Lower lobe of right lung (tissue), 2 donors: ENCODE data around the gene DNAJC9. TPM values are rescaled to one million over a fixed set of nuclear protein-coding genes. Genes with fewer than 3 reads are reported as not detected.

Source experiments
- ATAC-seq, 2 donors: fragments of 200-7000 bp; cut with Tn5 transposase; one replicate each; pipeline ENCODE4 v1.9.1; 2020 to 2022; ENCODE audit warnings: mild to moderate bottlenecking in 2 of 2, moderate library complexity in 2 of 2
- DNase-seq: peaks from one replicate; pipeline ENCODE4 v3.0.0-alpha.2; 2020
- H3K27ac ChIP-seq: fragments of 200-600 bp; one replicate; pipeline ENCODE4 v1.8.0; 2022
- H3K27me3 ChIP-seq: fragments of 200-600 bp; one replicate; pipeline ENCODE4 v1.8.0; 2022; ENCODE audit warnings: low read depth
- H3K36me3 ChIP-seq: fragments of 200-600 bp; one replicate; pipeline ENCODE4 v1.8.0; 2022; ENCODE audit warnings: mild to moderate bottlenecking
- H3K4me1 ChIP-seq: fragments of 200-600 bp; one replicate; pipeline ENCODE4 v1.8.0; 2022
- H3K4me3 ChIP-seq: fragments of 200-600 bp; one replicate; pipeline ENCODE4 v1.8.0; 2022; ENCODE audit warnings: mild to moderate bottlenecking
- H3K9me3 ChIP-seq: fragments of 200-600 bp; one replicate; pipeline ENCODE4 v1.8.0; 2022
- intact Hi-C: fragments of 100-400 bp; cut with DNase I; formaldehyde crosslinking; loops from one replicate; pipeline ENCODE4 v1.11.0; 2022
- total RNA-seq: library from RNA; stranded (reverse); fragmentation: NEBNext Ultra II Directional; extraction: Animal tissue kit (Norgen Biotek cat#: 25700); gene quantifications from one replicate; pipeline ENCODE4 v1.2.1, GENCODE V29; 2021
- TF ChIP-seq, protein P1 (sequence below): fragments of 200-600 bp; IDR thresholded peaks from one replicate; pipeline ENCODE4 v1.8.0; 2022; ENCODE audit warnings: antibody characterized with exemption, mild to moderate bottlenecking
- donor health status: DM: no; HTN: yes; CAD: no; lungs with severe emphysema.

The DNAJC9 gene
- total RNA-seq, 1 donor from 2014 or later, result 13.9 TPM

DNA sequence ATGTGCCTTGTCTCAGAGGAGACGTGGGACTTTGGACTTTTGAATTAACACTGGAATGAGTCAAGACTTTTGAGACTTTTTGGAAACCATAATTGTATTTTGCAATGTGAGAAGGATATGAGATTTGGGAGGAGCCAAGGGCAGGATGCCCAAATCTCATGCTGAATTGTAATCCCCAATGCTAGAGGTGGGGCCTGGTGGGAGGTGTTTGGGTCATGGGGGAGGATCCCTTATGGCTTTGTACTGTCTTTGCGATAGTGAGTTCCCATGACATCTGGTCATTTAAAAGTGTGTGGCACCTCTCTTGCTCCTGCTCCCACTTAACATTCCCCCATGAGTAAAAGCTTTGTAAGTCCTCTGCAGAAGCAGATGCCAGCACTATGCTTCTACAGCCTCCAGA is 39.2 kb downstream of the DNAJC9 start:
- intact Hi-C loops, result no loop called here
- DNase-seq (no peak), ATAC-seq (no peak)
- no peaks in the 10 kb centered on the region for H3K9me3 ChIP-seq
- TF ChIP-seq, protein P1, sequence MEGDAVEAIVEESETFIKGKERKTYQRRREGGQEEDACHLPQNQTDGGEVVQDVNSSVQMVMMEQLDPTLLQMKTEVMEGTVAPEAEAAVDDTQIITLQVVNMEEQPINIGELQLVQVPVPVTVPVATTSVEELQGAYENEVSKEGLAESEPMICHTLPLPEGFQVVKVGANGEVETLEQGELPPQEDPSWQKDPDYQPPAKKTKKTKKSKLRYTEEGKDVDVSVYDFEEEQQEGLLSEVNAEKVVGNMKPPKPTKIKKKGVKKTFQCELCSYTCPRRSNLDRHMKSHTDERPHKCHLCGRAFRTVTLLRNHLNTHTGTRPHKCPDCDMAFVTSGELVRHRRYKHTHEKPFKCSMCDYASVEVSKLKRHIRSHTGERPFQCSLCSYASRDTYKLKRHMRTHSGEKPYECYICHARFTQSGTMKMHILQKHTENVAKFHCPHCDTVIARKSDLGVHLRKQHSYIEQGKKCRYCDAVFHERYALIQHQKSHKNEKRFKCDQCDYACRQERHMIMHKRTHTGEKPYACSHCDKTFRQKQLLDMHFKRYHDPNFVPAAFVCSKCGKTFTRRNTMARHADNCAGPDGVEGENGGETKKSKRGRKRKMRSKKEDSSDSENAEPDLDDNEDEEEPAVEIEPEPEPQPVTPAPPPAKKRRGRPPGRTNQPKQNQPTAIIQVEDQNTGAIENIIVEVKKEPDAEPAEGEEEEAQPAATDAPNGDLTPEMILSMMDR, result no peak
- no peaks in the 10 kb centered on the region for H3K4me1 ChIP-seq
- H3K36me3 ChIP-seq, result peaks cover 16% of the 10 kb centered on the region
- no peak overlapping the region for H3K27ac ChIP-seq
- no peaks in the 10 kb centered on the region for H3K27me3 ChIP-seq
- no peak overlapping the region for H3K4me3 ChIP-seq

DNA sequence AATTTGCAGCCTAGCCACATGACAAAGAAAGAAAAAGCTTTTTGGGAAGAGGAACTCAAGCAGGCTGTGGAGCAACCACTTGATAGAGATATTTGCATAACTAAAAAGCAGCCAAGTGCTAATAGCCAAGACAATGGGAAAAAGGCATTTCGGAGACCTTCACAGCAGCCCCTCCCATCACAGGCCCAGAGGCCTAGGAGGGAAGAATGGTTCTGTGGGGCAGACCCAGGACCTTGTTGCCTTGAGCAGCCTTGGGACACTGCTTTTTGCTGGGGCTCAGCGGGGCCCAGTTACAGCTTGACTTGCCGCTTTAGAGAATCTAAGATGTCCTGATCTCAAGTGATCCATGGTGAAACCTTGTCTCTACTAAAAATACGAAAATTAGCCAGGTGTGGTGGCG is 40.7 kb downstream of the DNAJC9 start:
- TF ChIP-seq, protein P1, result no peak

DNA sequence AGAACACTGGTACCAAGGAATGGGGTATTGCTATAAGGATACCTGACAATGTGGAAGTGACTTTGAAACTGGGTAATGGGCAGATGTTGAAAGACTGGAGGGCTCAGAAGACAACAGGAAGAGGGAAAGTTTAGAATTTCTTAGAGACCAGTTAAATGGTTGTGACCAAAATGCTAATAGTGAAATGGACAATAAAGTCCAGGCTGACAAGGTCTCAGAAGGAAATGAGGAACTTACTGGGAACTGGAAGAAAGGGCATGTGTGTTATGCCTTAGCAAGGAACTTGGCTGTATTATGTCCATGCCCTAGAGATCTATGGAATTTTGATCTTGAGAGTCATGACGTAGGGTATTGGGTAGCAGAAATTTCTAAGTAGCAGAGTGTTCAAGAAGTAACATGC is 41.2 kb downstream of the DNAJC9 start:
- TF ChIP-seq, protein P1, result no peak
- Histone ChIP-seq H3K36me3 (peaks cover 15% of the 10 kb centered on the region), H3K4me1 (no peaks in the 10 kb centered on the region), H3K9me3 (no peaks in the 10 kb centered on the region), H3K4me3 (no peak overlapping the region), H3K27ac (no peak overlapping the region), H3K27me3 (no peaks in the 10 kb centered on the region)
- no peak for DNase-seq
- intact Hi-C loops, result no loop called here
- ATAC-seq, result peak; percentile 46 to 51

More for the DNA sequence above, 40.7 kb downstream of the DNAJC9 start:
- no peaks in the 10 kb centered on the region for H3K27me3 ChIP-seq
- H3K9me3 ChIP-seq, result no peaks in the 10 kb centered on the region
- H3K27ac ChIP-seq, result no peak overlapping the region
- peaks cover 16% of the 10 kb centered on the region for H3K36me3 ChIP-seq
- H3K4me3 ChIP-seq, result no peak overlapping the region
- H3K4me1 ChIP-seq, result no peaks in the 10 kb centered on the region
- ATAC-seq (no peak), DNase-seq (no peak)
- intact Hi-C loops, result no loop called here

GRCh38 chr10:73205081-73205480 is 42.0 kb downstream of the DNAJC9 start:
- H3K4me3 ChIP-seq, result no peak overlapping the region
- no peak overlapping the region for H3K27ac ChIP-seq
- ATAC-seq (no peak), DNase-seq (no peak)
- H3K36me3 ChIP-seq, result peaks cover 12% of the 10 kb centered on the region
- intact Hi-C loops, result no loop called here
- H3K27me3 ChIP-seq, result no peaks in the 10 kb centered on the region
- no peaks in the 10 kb centered on the region for H3K9me3 ChIP-seq
- TF ChIP-seq, protein P1, result no peak
- no peaks in the 10 kb centered on the region for H3K4me1 ChIP-seq

Other genes starting within 250 kb of the DNAJC9 start
- 59.9 TPM for gene P4HA1, start 150.4 kb downstream of the DNAJC9 start, total RNA-seq
- gene NUDT13, start 136.8 kb downstream of the DNAJC9 start, total RNA-seq, result 2.8 TPM
- 26.3 TPM for gene ECD, start 79.2 kb downstream of the DNAJC9 start, total RNA-seq
- 23.5 TPM for gene FAM149B1, start 79.1 kb downstream of the DNAJC9 start, total RNA-seq
- gene MRPS16, start 5.4 kb upstream of the DNAJC9 start, total RNA-seq, result 55.9 TPM
- 11.3 TPM for gene CFAP70, start 111.6 kb upstream of the DNAJC9 start, total RNA-seq
- gene ANXA7, start 166.8 kb upstream of the DNAJC9 start, total RNA-seq, result 93.5 TPM
- 2.7 TPM for gene MSS51, start 186.3 kb upstream of the DNAJC9 start, total RNA-seq
- 41.3 TPM for gene PPP3CB, start 248.8 kb upstream of the DNAJC9 start, total RNA-seq